ENCODE measurements around the gene CNTN5. TPM values are rescaled to one million over a fixed set of nuclear protein-coding genes. Genes with fewer than 3 reads are reported as not detected.

The CNTN5 gene
- polyA plus RNA-seq, 1 donor (not counting 4 experiments of a cell fraction or from before 2014, with no cell fraction given) = not detected

DNA sequence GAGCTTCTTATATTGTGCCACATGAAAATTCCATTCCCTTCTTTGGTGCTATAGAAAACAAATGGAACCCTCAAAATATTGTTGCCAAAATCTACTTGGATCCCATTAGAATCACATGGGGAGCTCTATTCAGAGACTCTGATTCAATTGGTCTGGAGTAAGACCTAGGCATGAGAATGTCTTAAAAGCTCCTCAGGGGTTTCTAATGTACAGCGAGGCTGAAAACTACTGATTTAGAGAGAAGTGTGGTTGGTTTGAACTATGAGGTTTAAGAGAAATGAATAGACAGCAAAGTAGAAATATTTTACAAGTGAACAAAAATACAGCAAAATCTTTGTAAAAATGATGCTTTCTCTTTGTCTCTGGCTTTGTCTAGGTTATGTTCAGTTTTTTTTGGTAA is 514.7 kb downstream of the CNTN5 start:
- TF ChIP-seq, protein P1, sequence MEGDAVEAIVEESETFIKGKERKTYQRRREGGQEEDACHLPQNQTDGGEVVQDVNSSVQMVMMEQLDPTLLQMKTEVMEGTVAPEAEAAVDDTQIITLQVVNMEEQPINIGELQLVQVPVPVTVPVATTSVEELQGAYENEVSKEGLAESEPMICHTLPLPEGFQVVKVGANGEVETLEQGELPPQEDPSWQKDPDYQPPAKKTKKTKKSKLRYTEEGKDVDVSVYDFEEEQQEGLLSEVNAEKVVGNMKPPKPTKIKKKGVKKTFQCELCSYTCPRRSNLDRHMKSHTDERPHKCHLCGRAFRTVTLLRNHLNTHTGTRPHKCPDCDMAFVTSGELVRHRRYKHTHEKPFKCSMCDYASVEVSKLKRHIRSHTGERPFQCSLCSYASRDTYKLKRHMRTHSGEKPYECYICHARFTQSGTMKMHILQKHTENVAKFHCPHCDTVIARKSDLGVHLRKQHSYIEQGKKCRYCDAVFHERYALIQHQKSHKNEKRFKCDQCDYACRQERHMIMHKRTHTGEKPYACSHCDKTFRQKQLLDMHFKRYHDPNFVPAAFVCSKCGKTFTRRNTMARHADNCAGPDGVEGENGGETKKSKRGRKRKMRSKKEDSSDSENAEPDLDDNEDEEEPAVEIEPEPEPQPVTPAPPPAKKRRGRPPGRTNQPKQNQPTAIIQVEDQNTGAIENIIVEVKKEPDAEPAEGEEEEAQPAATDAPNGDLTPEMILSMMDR (optimal IDR thresholded peaks at IDR 0.05 in 1 of 3, IDR thresholded peaks at IDR 0.05 in 1 of 3, conservative IDR thresholded peaks at IDR 0.05 in 1 of 3; ENCODE audit: extremely low read depth in 1 of 3, insufficient read depth in 2 of 3, low read length in 3 of 3) = no peak
- TF ChIP-seq EZH2 (IDR thresholded peaks at IDR 0.05; ENCODE audit: low read length) = no peak
- DNase-seq (ENCODE audit: low read depth, low spot score) = no peak
- no peak overlapping the region for H3K4me3 ChIP-seq (ENCODE audit: control insufficient read depth in 2 of 3, extremely low read depth in 1 of 3, insufficient read depth in 2 of 3, low read depth in 1 of 3, low read length in 3 of 3)
- no peak overlapping the region for H3K9ac ChIP-seq (ENCODE audit: control insufficient read depth, extremely low read depth, insufficient read depth, low read length)
- no peak for FAIRE-seq
- no peaks in the 10 kb centered on the region for H3K27me3 ChIP-seq (ENCODE audit: control insufficient read depth, extremely low read depth, insufficient read depth, low read length)
- no peaks in the 10 kb centered on the region for H3K9me3 ChIP-seq (ENCODE audit: control insufficient read depth, low read depth, low read length)
- no peaks in the 10 kb centered on the region for H3K36me3 ChIP-seq (ENCODE audit: control insufficient read depth in 2 of 2, extremely low read depth in 1 of 2, insufficient read depth in 2 of 2, low read length in 2 of 2)
- no peaks in the 10 kb centered on the region for H3K79me2 ChIP-seq (ENCODE audit: control insufficient read depth, insufficient read depth, low read length)
- H3K27ac ChIP-seq (ENCODE audit: control insufficient read depth, insufficient read depth, low read length) = no peak overlapping the region
- no peaks in the 10 kb centered on the region for H3K9me1 ChIP-seq (ENCODE audit: control insufficient read depth, extremely low read depth, insufficient read depth, low read length)
- no peak overlapping the region for H3K4me2 ChIP-seq (ENCODE audit: control insufficient read depth, extremely low read depth, insufficient read depth, low read depth, low read length)
- no peak overlapping the region for H2AFZ ChIP-seq (ENCODE audit: control insufficient read depth, low read length)
- no peaks in the 10 kb centered on the region for H4K20me1 ChIP-seq (ENCODE audit: control insufficient read depth, extremely low read depth, insufficient read depth, low read length)
- H3K4me1 ChIP-seq (ENCODE audit: control insufficient read depth, extremely low read depth, insufficient read depth, low read length) = no peaks in the 10 kb centered on the region
- dilution Hi-C loops (cut with MboI; ENCODE audit: extremely low pct_ligation_motif_present, low sequenced_read_pairs) = no loop called here

DNA sequence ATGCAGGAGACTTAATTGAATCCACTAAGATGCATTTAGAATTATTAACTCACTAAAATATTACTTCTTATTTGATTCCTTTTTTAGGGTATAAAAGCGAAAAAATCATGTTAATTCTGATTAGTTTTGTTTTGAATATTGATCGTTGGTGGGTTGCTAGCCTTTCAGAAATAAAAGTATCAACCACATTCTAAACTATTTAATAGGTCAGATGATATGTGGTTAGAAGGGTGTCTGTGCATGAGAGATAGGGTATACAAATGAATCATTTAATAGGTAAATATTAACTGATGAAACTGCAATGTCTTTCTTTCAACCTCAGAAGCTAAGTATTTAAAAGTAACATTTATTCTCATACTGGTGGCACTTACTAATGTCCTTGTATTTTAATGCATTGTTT is 515.1 kb downstream of the CNTN5 start:
- dilution Hi-C loops (cut with MboI; ENCODE audit: extremely low pct_ligation_motif_present, low sequenced_read_pairs) = no loop called here
- no peaks in the 10 kb centered on the region for H3K4me1 ChIP-seq (ENCODE audit: control insufficient read depth, extremely low read depth, insufficient read depth, low read length)
- H3K4me3 ChIP-seq (ENCODE audit: control insufficient read depth in 2 of 3, extremely low read depth in 1 of 3, insufficient read depth in 2 of 3, low read depth in 1 of 3, low read length in 3 of 3) = no peak overlapping the region
- no peak overlapping the region for H3K9ac ChIP-seq (ENCODE audit: control insufficient read depth, extremely low read depth, insufficient read depth, low read length)
- no peaks in the 10 kb centered on the region for H4K20me1 ChIP-seq (ENCODE audit: control insufficient read depth, extremely low read depth, insufficient read depth, low read length)
- TF ChIP-seq, protein P1 (optimal IDR thresholded peaks at IDR 0.05 in 1 of 3, IDR thresholded peaks at IDR 0.05 in 1 of 3, conservative IDR thresholded peaks at IDR 0.05 in 1 of 3; ENCODE audit: extremely low read depth in 1 of 3, insufficient read depth in 2 of 3, low read length in 3 of 3) = no peak
- no peak for TF ChIP-seq EZH2 (IDR thresholded peaks at IDR 0.05; ENCODE audit: low read length)
- H3K36me3 ChIP-seq (ENCODE audit: control insufficient read depth in 2 of 2, extremely low read depth in 1 of 2, insufficient read depth in 2 of 2, low read length in 2 of 2) = no peaks in the 10 kb centered on the region
- DNase-seq (ENCODE audit: low read depth, low spot score) (no peak), FAIRE-seq (no peak)
- no peak overlapping the region for H3K27ac ChIP-seq (ENCODE audit: control insufficient read depth, insufficient read depth, low read length)
- no peaks in the 10 kb centered on the region for H3K27me3 ChIP-seq (ENCODE audit: control insufficient read depth, extremely low read depth, insufficient read depth, low read length)
- no peak overlapping the region for H2AFZ ChIP-seq (ENCODE audit: control insufficient read depth, low read length)
- H3K79me2 ChIP-seq (ENCODE audit: control insufficient read depth, insufficient read depth, low read length) = no peaks in the 10 kb centered on the region
- H3K9me3 ChIP-seq (ENCODE audit: control insufficient read depth, low read depth, low read length) = no peaks in the 10 kb centered on the region
- no peaks in the 10 kb centered on the region for H3K9me1 ChIP-seq (ENCODE audit: control insufficient read depth, extremely low read depth, insufficient read depth, low read length)
- no peak overlapping the region for H3K4me2 ChIP-seq (ENCODE audit: control insufficient read depth, extremely low read depth, insufficient read depth, low read depth, low read length)
